ENCODE measurements around the gene FBXL17. TPM values are rescaled to one million over a fixed set of nuclear protein-coding genes. Genes with fewer than 3 reads are reported as not detected.

FBXL17 gene
- total RNA-seq, 2 experiments from 2014 or later, result 3.1 to 6.6 TPM

DNA sequence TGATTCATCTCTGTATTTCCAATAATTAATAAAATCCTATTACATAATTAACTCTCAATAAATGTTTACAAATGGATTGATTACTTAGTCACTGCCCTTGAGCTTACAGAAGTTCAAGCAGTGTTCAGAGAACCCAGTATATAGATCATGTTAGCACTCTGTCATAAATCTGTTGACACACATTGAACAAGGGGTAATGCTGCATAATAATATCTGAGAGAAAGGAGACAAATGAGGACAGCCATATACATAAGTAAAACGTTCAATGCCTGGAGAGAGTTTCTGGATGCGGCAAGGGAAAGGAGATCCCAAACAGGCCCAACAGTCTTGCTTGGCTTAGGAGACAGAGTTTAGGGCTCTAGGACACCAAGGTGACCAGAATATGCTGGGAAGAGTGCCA lies 270.2 kb downstream of the FBXL17 start:
- Mint-ChIP-seq H3K4me1 (no peaks in the 10 kb centered on the region), H3K27ac (no peak overlapping the region), H3K4me3 (no peak overlapping the region), H3K9me3 (ENCODE audit: low read depth) (no peaks in the 10 kb centered on the region), H3K36me3 (ENCODE audit: low read depth) (peaks cover 12% of the 10 kb centered on the region), H3K27me3 (no peaks in the 10 kb centered on the region)
- no peak for DNase-seq
- intact Hi-C loops (cut with DNase I, micrococcal nuclease), result no loop called here
- POLR2A ChIA-PET, result no interaction called here
- CTCF ChIA-PET, result no interaction called here
- ATAC-seq, result no peak

DNA sequence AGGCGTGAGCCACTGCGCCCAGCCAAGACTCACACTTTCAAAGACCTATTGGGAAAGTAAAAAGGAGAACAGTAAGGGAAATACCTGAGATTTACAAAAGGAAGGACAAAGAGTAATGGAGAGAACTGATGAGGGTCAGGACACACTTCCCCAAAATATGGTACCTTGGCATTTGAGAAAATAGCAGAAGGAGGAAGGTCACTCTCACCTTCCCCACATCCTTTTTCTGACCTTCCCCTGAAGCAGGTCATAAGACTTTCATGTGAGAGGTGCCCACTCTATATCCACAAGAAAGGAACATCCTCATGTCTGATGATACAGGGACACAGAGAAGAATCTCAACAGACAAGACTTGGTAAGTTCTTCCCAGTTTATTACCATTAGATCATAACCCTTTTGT lies 272.8 kb downstream of the FBXL17 start:
- H3K27ac Mint-ChIP-seq, result no peak overlapping the region
- DNase-seq (no peak), ATAC-seq (no peak)
- intact Hi-C loops (cut with DNase I, micrococcal nuclease), result no loop called here
- no peaks in the 10 kb centered on the region for H3K4me1 Mint-ChIP-seq
- H3K36me3 Mint-ChIP-seq (ENCODE audit: low read depth), result peaks cover 9% of the 10 kb centered on the region
- no peaks in the 10 kb centered on the region for H3K9me3 Mint-ChIP-seq (ENCODE audit: low read depth)
- no peak overlapping the region for H3K4me3 Mint-ChIP-seq
- POLR2A ChIA-PET, result no interaction called here
- CTCF ChIA-PET, result no interaction called here
- no peaks in the 10 kb centered on the region for H3K27me3 Mint-ChIP-seq

DNA sequence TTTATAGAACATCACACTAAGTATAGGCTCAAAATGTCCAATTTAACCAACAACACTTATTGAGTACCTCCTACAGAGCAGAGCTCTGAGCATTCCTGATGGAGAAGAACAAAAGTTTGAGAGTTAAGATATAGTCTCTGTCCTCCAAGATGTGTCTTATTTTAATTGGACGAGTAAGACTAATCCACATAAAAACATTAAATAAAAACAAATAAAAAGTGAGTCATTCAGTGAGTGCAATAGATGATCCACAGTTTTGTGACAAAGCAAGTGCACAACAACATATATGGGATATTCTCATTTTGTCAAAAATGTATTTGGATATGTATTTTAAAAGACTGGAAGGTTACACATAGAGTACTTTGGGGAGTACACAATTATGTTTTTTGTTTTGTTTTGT lies 277.4 kb downstream of the FBXL17 start:
- peaks cover 7% of the 10 kb centered on the region for H3K36me3 Mint-ChIP-seq (ENCODE audit: low read depth)
- no peak overlapping the region for H3K4me3 Mint-ChIP-seq
- H3K27ac Mint-ChIP-seq, result no peak overlapping the region
- no peaks in the 10 kb centered on the region for H3K27me3 Mint-ChIP-seq
- ATAC-seq (no peak), DNase-seq (no peak)
- intact Hi-C loops (cut with DNase I, micrococcal nuclease), result no loop called here
- ChIA-PET POLR2A (no interaction called here), CTCF (no interaction called here)
- H3K9me3 Mint-ChIP-seq (ENCODE audit: low read depth), result no peaks in the 10 kb centered on the region
- H3K4me1 Mint-ChIP-seq, result no peaks in the 10 kb centered on the region

DNA sequence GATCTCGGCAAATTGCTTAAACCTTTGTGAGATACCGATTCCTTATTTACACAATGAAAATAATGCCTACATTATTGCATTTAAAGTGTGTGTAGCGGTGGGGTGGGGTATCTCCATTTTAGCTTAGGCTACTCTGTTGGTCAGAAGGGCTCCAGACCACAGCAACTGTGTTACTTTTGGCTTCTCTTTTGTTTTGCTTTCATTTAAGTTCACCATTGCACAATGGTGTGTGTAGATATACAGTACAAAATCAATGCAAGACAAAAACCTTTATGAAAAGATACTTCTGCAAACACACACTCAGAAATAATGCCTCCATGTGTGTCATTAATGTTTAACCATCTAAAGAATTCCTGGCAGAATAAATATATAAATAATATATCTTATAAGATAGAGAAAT lies 279.4 kb downstream of the FBXL17 start:
- Mint-ChIP-seq H3K27me3 (no peaks in the 10 kb centered on the region), H3K4me1 (no peaks in the 10 kb centered on the region), H3K36me3 (ENCODE audit: low read depth) (no peaks in the 10 kb centered on the region), H3K4me3 (no peak overlapping the region), H3K27ac (no peak overlapping the region), H3K9me3 (ENCODE audit: low read depth) (no peaks in the 10 kb centered on the region)
- DNase-seq (no peak), ATAC-seq (no peak)
- CTCF ChIA-PET, result interaction anchor here (1.2 kb wide), 1 partner anchor 13 kb away, joined by 3 read pairs; no protein-coding TSS in a partner anchor
- POLR2A ChIA-PET, result no interaction called here
- intact Hi-C loops (cut with DNase I, micrococcal nuclease), result no loop called here

DNA sequence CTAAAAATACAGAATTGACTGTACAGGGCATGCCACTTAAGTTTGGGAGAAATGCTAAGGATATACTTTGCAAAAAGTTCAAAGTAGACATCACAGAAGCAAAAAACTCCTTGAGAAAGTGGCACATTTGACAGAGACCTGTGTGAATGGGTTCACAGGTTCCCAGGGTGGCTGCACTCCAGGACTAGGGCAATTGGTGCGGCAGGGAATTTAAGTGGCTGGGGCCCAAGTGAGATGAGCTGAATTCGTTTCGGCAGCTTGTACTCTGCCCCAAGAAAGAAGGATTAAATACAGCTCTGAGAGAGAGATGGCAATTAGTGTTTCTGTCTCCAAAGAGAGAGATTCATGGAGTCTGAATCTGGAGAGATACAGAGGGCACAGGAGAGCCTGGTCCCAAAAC lies 280.1 kb downstream of the FBXL17 start:
- H3K9me3 Mint-ChIP-seq (ENCODE audit: low read depth), result no peaks in the 10 kb centered on the region
- no peaks in the 10 kb centered on the region for H3K36me3 Mint-ChIP-seq (ENCODE audit: low read depth)
- no peak for ATAC-seq
- H3K27me3 Mint-ChIP-seq, result no peaks in the 10 kb centered on the region
- no peak for DNase-seq
- no peak overlapping the region for H3K27ac Mint-ChIP-seq
- intact Hi-C loops (cut with DNase I, micrococcal nuclease), result no loop called here
- no peaks in the 10 kb centered on the region for H3K4me1 Mint-ChIP-seq
- POLR2A ChIA-PET, result no interaction called here
- H3K4me3 Mint-ChIP-seq, result no peak overlapping the region
- CTCF ChIA-PET, result no interaction called here

DNA sequence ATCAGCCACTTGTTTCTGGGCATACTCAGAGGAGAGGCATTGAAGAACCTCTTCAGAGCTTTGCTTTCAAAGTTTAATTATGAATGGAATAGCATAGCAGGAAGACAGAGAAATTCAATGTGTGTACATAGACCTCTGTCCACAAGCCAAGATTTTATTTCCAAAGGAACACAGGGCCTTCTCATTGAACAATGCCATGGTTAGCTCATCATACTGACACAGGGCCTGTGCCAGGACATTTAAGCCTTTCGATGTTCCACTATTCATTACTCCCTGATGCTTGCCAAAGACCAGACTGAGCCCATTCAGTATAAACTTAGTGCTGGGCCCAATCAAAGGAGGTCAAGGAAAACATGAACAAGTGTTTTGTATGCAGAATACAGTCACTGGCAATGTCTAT lies 280.8 kb downstream of the FBXL17 start:
- intact Hi-C loops (cut with DNase I, micrococcal nuclease), result no loop called here

DNA sequence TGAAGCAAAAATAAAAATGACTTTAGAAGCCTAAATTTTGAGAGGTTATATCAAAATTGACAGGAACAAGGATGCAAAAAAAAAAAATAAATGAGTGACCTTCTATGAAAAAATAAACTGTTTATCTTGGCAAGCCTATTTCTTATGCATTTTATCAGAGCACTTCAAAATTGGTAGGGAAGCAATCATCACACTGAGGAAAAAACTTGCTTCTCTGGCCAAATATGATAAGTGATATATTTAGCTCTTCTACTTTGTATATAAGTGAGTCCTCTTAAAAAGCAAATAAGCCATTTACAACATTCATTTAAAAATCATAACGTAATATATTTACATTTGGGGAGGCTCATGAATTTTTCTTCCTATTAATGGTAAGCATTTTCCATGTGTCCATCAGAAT lies 287.1 kb downstream of the FBXL17 start:
- H3K4me1 Mint-ChIP-seq, result no peaks in the 10 kb centered on the region
- ChIA-PET CTCF (interaction anchor here (0.8 kb wide), 2 partner anchors 238 to 1757 kb away, joined by 3 to 4 read pairs; no protein-coding TSS in a partner anchor), POLR2A (no interaction called here)
- H3K9me3 Mint-ChIP-seq (ENCODE audit: low read depth), result no peaks in the 10 kb centered on the region
- H3K27me3 Mint-ChIP-seq, result no peaks in the 10 kb centered on the region
- no peak overlapping the region for H3K27ac Mint-ChIP-seq
- DNase-seq, result no peak
- intact Hi-C loops (cut with DNase I, micrococcal nuclease), result no loop called here
- H3K36me3 Mint-ChIP-seq (ENCODE audit: low read depth), result no peaks in the 10 kb centered on the region
- H3K4me3 Mint-ChIP-seq, result no peak overlapping the region
- ATAC-seq, result no peak

More for the DNA sequence above, 280.8 kb downstream of the FBXL17 start:
- H3K27me3 Mint-ChIP-seq, result no peaks in the 10 kb centered on the region
- no peaks in the 10 kb centered on the region for H3K36me3 Mint-ChIP-seq (ENCODE audit: low read depth)
- DNase-seq, result no peak
- ATAC-seq, result no peak
- no peaks in the 10 kb centered on the region for H3K9me3 Mint-ChIP-seq (ENCODE audit: low read depth)
- H3K4me1 Mint-ChIP-seq, result no peaks in the 10 kb centered on the region
- no peak overlapping the region for H3K4me3 Mint-ChIP-seq
- POLR2A ChIA-PET, result no interaction called here
- CTCF ChIA-PET, result no interaction called here
- no peak overlapping the region for H3K27ac Mint-ChIP-seq

DNA sequence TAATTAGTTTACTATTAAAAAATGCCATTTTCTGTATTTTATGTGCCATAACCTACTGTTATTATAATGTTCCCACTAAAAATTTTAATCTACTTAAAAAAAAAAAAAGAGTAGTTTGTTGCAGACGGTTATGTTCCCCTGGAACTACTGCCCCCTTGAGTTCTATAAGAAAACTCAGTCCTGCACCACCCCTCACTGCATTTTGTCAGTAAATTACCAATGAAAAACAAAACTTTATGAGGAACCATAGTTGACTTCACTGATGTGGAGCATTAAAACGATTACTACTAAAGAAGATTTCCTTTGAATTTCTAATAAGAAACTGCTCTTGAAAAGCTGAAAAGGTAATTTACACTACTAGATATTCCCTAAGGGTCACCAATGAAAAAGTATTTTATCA lies 288.7 kb downstream of the FBXL17 start:
- DNase-seq, result no peak
- H3K36me3 Mint-ChIP-seq (ENCODE audit: low read depth), result no peaks in the 10 kb centered on the region
- H3K4me3 Mint-ChIP-seq, result no peak overlapping the region
- ChIA-PET CTCF (interaction anchor here (0.7 to 1.3 kb wide), 3 partner anchors 30 to 89 kb away, joined by 3 read pairs; no protein-coding TSS in a partner anchor), POLR2A (no interaction called here)
- no peaks in the 10 kb centered on the region for H3K9me3 Mint-ChIP-seq (ENCODE audit: low read depth)
- intact Hi-C loops (cut with DNase I, micrococcal nuclease), result no loop called here
- no peaks in the 10 kb centered on the region for H3K4me1 Mint-ChIP-seq
- H3K27me3 Mint-ChIP-seq, result no peaks in the 10 kb centered on the region
- ATAC-seq, result no peak
- H3K27ac Mint-ChIP-seq, result no peak overlapping the region

DNA sequence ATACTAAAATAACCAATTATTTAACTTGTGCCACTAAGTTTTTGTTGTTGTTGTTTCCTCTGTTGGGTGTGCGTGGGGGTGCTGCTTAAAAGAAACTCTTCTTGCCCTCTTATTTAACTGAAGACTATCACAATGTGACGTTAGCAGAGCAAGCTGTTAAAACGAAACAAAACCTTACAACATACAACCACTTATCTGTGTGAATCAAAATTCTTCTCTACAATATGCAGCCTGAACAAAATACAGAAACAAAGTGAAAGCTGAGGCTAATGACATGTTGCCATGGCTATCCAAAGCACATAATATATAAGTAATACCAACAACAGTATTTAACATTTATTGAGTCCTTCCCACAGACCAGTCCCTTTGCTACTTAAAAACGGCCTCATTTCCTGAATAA lies 291.0 kb downstream of the FBXL17 start:
- H3K9me3 Mint-ChIP-seq (ENCODE audit: low read depth), result no peaks in the 10 kb centered on the region
- no peaks in the 10 kb centered on the region for H3K4me1 Mint-ChIP-seq
- no peak overlapping the region for H3K4me3 Mint-ChIP-seq
- ChIA-PET CTCF (no interaction called here), POLR2A (no interaction called here)
- DNase-seq, result no peak
- no peaks in the 10 kb centered on the region for H3K36me3 Mint-ChIP-seq (ENCODE audit: low read depth)
- H3K27me3 Mint-ChIP-seq, result no peaks in the 10 kb centered on the region
- no peak for ATAC-seq
- intact Hi-C loops (cut with DNase I, micrococcal nuclease), result no loop called here
- H3K27ac Mint-ChIP-seq, result no peak overlapping the region

DNA sequence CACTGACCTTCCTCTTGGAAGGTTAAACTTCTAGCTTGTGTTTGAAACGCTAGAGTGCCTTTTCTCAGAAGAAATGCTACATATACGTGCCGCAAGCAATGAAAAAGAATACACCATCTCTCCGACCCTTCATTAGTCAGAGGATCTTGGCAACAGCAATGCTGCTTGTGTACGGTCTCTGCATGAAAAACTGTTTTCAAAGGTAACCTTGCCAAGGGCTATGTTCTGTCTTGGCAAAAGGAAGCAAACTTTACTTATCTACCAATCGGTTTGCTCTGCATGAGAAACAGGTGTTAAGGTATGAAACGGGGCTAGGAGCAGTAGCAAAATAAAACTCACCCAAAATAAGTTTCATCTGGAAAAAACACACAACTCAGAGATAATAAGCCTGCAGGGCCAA lies 297.8 kb downstream of the FBXL17 start:
- no peaks in the 10 kb centered on the region for H3K4me1 Mint-ChIP-seq
- DNase-seq (no peak), ATAC-seq (no peak)
- POLR2A ChIA-PET, result no interaction called here
- H3K9me3 Mint-ChIP-seq (ENCODE audit: low read depth), result no peaks in the 10 kb centered on the region
- H3K4me3 Mint-ChIP-seq, result no peak overlapping the region
- intact Hi-C loops (cut with DNase I, micrococcal nuclease), result no loop called here
- CTCF ChIA-PET, result no interaction called here
- H3K36me3 Mint-ChIP-seq (ENCODE audit: low read depth), result peaks cover 1% of the 10 kb centered on the region
- H3K27ac Mint-ChIP-seq, result no peak overlapping the region
- no peaks in the 10 kb centered on the region for H3K27me3 Mint-ChIP-seq

DNA sequence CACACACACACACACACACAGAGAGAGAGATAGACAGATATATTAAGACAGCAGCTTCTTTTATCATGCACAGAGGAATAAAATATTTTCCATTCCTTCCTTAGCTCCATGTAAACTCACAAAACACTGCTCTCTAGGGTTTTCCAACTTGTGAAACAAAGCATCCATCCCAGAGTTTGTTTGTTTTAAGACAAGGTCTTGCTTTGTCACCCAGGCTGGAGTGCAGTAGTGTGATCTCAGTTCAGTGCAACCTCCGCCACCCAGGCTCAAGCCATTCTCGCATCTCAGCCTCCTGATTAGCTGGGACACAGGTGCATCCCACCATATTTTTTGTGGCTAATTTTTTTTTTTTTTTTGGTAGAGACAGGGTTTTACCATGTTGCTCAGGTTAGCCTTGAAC lies 298.7 kb downstream of the FBXL17 start:
- CTCF ChIA-PET, result no interaction called here
- ATAC-seq, result no peak
- POLR2A ChIA-PET, result no interaction called here
- intact Hi-C loops (cut with DNase I, micrococcal nuclease), result no loop called here
- H3K4me1 Mint-ChIP-seq, result no peaks in the 10 kb centered on the region
- peaks cover 1% of the 10 kb centered on the region for H3K36me3 Mint-ChIP-seq (ENCODE audit: low read depth)
- no peak overlapping the region for H3K27ac Mint-ChIP-seq
- no peak for DNase-seq
- no peaks in the 10 kb centered on the region for H3K9me3 Mint-ChIP-seq (ENCODE audit: low read depth)
- H3K27me3 Mint-ChIP-seq, result no peaks in the 10 kb centered on the region
- H3K4me3 Mint-ChIP-seq, result no peak overlapping the region

DNA sequence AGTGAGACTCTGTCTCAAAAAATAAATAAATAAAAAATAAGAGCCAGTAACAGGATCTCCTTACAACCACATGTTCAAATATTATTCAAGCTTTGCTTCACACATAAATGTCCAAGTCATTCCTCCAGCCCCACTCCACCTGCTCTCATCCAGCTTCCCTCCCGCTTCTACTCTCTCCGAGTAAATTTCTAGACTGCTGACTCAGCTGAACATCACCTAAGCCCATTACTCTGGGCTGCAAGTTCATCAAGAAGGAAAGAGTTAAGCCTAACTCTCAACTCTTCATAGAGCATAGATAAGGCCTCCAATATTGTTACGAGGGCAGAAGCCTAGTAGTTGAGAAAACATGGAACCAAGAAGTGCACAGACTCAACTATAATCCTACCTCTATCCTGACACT lies 300.2 kb downstream of the FBXL17 start:
- DNase-seq (no peak), ATAC-seq (no peak)
- intact Hi-C loops (cut with DNase I, micrococcal nuclease), result no loop called here
- Mint-ChIP-seq H3K27ac (no peak overlapping the region), H3K36me3 (ENCODE audit: low read depth) (peaks cover 4% of the 10 kb centered on the region), H3K9me3 (ENCODE audit: low read depth) (no peaks in the 10 kb centered on the region), H3K4me1 (no peaks in the 10 kb centered on the region), H3K4me3 (no peak overlapping the region), H3K27me3 (no peaks in the 10 kb centered on the region)
- CTCF ChIA-PET, result no interaction called here
- POLR2A ChIA-PET, result no interaction called here

DNA sequence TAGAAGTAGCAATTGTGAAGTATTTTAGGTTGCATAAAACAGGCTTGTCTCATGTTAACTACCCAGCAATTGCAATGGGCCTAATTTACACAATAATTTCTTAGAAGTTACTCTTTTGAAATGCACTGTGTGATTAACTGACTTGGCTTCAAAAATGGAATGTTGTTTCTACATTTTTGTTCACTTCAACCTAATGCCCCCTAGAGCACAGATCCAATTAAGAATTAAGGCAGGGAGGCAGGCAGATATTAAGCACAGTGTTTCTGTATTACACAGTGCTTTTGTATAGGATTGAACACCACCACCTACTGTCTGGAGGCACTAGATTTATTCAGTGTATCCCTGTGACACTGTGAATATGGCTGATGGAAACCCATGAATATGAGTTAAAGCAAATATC lies 302.1 kb downstream of the FBXL17 start:
- no peaks in the 10 kb centered on the region for H3K4me1 Mint-ChIP-seq
- H3K9me3 Mint-ChIP-seq (ENCODE audit: low read depth), result no peaks in the 10 kb centered on the region
- POLR2A ChIA-PET, result no interaction called here
- no peaks in the 10 kb centered on the region for H3K27me3 Mint-ChIP-seq
- ATAC-seq (no peak), DNase-seq (no peak)
- peaks cover 8% of the 10 kb centered on the region for H3K36me3 Mint-ChIP-seq (ENCODE audit: low read depth)
- H3K27ac Mint-ChIP-seq, result no peak overlapping the region
- CTCF ChIA-PET, result no interaction called here
- intact Hi-C loops (cut with DNase I, micrococcal nuclease), result no loop called here
- H3K4me3 Mint-ChIP-seq, result no peak overlapping the region
